ENCODE data around the gene MXD1.

DNA sequence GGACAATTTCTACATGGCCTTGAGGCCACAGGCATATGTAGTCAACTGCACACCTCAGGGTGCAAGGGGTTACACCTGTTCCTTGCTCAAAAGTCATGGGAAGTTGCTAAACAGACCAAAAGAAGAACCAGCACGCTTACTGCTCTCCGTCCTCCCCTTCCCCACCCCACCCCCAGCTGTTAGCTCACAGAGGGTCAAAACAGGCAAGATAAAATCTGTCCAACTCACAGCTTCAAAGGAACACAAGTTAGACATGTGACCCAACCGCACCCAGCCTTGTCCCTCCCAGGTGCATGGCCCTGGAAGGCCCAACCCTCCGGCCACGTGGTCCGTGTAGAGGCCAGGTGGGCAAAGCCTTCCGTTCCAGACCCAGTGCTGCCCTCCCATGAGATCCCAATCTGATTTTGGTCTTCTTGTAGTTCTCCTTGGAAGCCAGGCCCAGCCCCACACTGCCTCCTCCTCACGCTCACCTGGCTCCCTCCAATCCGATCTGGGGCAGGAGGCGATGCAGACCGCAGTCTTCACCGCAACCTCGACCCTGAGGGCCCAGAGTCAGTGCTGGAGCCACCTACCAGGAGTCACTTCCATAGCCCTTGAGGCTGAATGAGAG is 61.0 kb downstream of the MXD1 start:
- TF ChIP-seq CTCF (conservative IDR thresholded peaks at IDR 0.05; ENCODE audit: low read depth in 2 of 2) (no peak), EZH2 (IDR thresholded peaks at IDR 0.05; ENCODE audit: low read depth, unreplicated experiment) (no peak), EZH2phosphoT487 (IDR thresholded peaks at IDR 0.05; ENCODE audit: unreplicated experiment) (no peak), JUNB (IDR thresholded peaks at IDR 0.05; ENCODE audit: unreplicated experiment) (no peak), REST (IDR thresholded peaks at IDR 0.05; ENCODE audit: unreplicated experiment) (no peak)

Measured in GM23338 (cell line).